ENCODE results near the gene SLC13A5.

DNA sequence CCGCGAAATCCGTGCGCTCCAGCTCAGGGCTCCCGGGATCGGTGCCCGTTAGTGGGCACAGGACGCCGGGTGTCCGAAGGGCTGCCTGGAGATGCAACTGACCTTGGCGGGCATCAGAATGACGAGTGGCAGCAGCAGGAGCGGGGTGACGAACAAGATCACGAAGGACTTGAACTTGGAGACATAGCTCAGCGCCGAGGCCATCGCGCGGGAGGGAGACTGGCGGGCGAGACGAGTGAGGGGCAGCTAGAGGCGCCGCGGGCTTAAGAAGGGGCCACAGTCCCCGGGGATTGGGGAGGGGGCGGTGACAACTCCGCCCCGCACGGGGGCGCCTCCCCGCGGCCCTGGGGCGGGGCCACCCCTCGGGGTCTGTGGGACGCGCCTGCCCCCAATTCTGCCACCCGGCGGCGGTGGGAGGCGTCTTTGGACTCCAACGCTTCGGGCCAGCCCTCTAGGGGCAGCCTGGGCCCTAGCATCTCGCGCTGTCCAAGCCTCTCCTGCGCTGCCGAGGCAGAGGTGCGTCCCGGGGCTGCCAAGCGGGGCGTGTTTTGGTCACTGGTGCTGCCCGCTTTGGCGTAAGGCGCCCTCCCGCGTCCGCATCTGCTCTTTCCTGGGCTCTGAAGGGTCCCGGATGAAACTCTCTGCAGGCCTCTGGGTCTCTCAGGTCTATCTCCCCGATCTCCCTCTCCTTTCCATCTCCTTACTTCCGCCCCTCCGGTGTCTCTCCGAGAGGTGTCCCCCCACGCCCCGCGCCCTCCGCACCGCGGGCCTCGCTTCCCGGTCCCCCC lies at the start of gene SLC13A5:
- TF ChIP-seq, protein P1, sequence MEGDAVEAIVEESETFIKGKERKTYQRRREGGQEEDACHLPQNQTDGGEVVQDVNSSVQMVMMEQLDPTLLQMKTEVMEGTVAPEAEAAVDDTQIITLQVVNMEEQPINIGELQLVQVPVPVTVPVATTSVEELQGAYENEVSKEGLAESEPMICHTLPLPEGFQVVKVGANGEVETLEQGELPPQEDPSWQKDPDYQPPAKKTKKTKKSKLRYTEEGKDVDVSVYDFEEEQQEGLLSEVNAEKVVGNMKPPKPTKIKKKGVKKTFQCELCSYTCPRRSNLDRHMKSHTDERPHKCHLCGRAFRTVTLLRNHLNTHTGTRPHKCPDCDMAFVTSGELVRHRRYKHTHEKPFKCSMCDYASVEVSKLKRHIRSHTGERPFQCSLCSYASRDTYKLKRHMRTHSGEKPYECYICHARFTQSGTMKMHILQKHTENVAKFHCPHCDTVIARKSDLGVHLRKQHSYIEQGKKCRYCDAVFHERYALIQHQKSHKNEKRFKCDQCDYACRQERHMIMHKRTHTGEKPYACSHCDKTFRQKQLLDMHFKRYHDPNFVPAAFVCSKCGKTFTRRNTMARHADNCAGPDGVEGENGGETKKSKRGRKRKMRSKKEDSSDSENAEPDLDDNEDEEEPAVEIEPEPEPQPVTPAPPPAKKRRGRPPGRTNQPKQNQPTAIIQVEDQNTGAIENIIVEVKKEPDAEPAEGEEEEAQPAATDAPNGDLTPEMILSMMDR (IDR thresholded peaks at IDR 0.05; ENCODE audit: low read depth, low read length) = no peak
- TF ChIP-seq, protein P2, sequence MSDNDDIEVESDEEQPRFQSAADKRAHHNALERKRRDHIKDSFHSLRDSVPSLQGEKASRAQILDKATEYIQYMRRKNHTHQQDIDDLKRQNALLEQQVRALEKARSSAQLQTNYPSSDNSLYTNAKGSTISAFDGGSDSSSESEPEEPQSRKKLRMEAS (IDR thresholded peaks at IDR 0.05; ENCODE audit: low read depth, low read length) = no peak
- TF ChIP-seq POLR2A (IDR thresholded peaks at IDR 0.05; ENCODE audit: extremely low read depth, insufficient read length) = no peak

Data from NB4 (cell line).